Stimulated activated CD4-positive, alpha-beta T cell treated with anti-CD3 and anti-CD28 coated beads, Interleukin-4, amount 100 ng/mL, for 4 hours (primary cell): Measurements from ENCODE around the gene RABL6.
A peak's percentile ranks its signal among the peaks of the same experiment; 100 is the strongest.

Source experiments
- DNase-seq, 2 experiments: peaks; one replicate each; pipeline ENCODE4 v3.0.0-alpha.2; 2020

Gene RABL6

GRCh38 chr9:136885950-136886578, 78.3 kb downstream of the RABL6 start, which contains the start of gene TRAF2:
TSS of gene TRAF2 (plus strand) at chr9:136886516. CDS start at chr9:136898741, 12,225 bp downstream.
- DNase-seq = peak; percentile 98

DNA sequence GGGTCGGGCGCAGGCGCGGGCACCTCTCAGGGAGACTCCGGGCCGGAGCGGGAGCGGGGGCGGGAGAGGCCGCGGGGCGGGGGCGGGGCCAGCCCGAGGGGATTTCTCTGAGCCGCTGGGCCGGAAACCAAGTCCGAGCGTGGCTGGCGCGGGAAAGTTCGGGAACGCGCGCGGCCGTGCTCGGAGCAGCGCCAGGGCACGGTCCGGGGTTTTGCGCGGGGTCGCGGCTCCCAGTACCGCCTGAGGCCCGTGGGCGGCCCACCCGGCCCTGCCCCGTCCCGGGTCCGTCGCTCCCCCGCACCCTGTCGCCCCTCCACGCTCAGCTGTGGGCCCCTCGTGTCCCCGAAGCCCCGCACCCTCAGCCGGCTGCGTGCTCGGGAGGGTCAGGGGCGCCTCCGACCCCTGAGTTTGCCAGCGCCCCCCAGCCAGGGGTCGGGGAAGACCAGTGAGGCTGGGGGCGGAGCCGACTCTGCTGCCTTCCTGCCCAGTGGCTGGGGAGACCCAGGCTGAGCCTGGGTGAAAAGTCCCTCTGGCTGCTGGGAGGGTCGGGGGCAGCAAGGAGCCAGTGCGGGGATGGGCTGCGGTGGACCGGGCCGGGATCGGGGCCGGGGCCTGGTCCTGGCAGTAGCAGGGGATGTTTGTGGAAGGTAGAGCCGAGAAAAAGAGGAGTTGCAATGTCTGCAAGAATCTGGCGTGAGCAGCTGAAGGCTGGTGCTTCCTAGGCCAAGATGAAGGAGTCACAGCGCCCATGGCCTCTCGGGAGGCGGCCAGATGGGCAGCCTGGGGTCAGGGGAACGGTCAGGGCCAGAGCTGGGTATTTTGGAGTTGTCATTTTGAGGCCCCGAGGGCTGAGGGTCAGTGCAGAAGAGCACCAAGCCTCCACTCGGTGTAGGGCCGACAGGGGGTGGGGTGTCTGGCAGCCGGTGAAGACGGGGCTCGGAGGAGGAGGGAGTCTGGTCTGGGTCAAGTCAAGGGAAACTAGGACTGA, 79.2 kb downstream of the RABL6 start:
- peak in 1 of 2 experiments; percentile 44 for DNase-seq

DNA sequence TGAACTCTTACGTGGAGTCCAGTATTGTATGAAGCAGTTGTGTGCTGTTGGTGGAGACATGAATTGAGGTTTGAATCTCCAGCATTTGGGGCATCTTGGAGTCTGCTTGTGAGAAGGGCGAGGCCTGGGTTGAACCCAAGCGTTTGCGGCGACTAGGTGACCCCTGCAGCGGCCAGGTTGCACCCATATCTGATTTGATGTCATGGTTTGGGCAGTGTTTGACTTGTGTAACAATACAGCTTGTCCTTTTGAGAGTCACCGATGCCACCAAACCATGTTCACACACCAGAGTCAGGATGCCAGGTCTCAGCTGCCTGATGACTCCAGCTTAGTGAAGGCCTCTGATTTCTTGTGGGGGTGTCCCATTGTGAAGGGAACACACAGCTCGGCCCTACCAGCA, 80.7 kb downstream of the RABL6 start:
- DNase-seq = no peak

DNA sequence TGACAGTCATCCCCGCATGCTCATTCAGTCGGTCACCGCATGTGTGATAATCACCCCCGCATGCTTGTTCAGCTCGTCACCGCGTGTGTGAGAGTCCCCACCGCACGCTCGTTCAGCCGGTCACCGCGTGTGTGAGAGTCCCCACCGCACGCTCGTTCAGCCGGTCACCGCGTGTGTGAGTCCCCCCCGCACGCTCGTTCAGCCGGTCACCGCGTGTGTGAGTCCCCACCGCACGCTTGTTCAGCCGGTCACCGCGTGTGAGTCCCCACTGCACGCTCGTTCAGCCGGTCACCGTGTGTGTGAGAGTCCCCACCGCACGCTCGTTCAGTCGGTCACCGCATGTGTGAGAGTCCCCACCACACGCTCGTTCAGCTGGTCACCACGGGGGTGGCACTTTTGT, 82.1 kb downstream of the RABL6 start:
- no peak for DNase-seq

GRCh38 chr9:136890661-136891060, 82.9 kb downstream of the RABL6 start:
- DNase-seq = no peak
